Endothelial cell (in vitro differentiated cells): ENCODE results near the gene ROR2. TPM values are rescaled to one million over a fixed set of nuclear protein-coding genes. Genes with fewer than 3 reads are reported as not detected.

Experiments used
- DNase-seq: peaks from one replicate; pipeline ENCODE4 v3.0.0; 2021; ENCODE audit warnings: low spot score
- H3K27ac Mint-ChIP-seq: one replicate; pipeline ENCODE4 v1.8.0; 2021; ENCODE audit warnings: mixed read lengths, inconsistent platforms; ENCODE audit not compliant: unreplicated experiment
- H3K27me3 Mint-ChIP-seq: one replicate; pipeline ENCODE4 v1.8.0; 2021; ENCODE audit warnings: mild to moderate bottlenecking, moderate library complexity, mixed read lengths, inconsistent platforms; ENCODE audit not compliant: unreplicated experiment
- H3K36me3 Mint-ChIP-seq: one replicate; pipeline ENCODE4 v1.8.0; 2021; ENCODE audit warnings: mild to moderate bottlenecking, low read depth, mixed read lengths, inconsistent platforms; ENCODE audit not compliant: unreplicated experiment
- H3K4me1 Mint-ChIP-seq: one replicate; pipeline ENCODE4 v1.8.0; 2021; ENCODE audit warnings: mild to moderate bottlenecking, mixed read lengths, inconsistent platforms; ENCODE audit not compliant: unreplicated experiment
- H3K4me3 Mint-ChIP-seq: one replicate; pipeline ENCODE4 v1.8.0; 2021; ENCODE audit warnings: mild to moderate bottlenecking, mixed read lengths, inconsistent platforms; ENCODE audit not compliant: unreplicated experiment
- H3K9me3 Mint-ChIP-seq: one replicate; pipeline ENCODE4 v1.8.0; 2021; ENCODE audit warnings: mixed read lengths, inconsistent platforms; ENCODE audit not compliant: unreplicated experiment
- total RNA-seq: library from RNA; stranded (reverse); fragmentation: NEBNext Ultra II Directional; extraction: Animal tissue kit (Norgen Biotek cat#: 25700); gene quantifications from one replicate; pipeline ENCODE4 v1.2.1, GENCODE V29; 2021; ENCODE audit not compliant: unreplicated experiment
- TF ChIP-seq, protein P1 (sequence below): fragments of 200-600 bp; sonication (generic); IDR thresholded peaks from one replicate; pipeline ENCODE4 v1.5.0; 2021; ENCODE audit warnings: antibody characterized with exemption; ENCODE audit not compliant: unreplicated experiment

ROR2 gene
- total RNA-seq, 1 donor from 2014 or later: 3.5 TPM

DNA sequence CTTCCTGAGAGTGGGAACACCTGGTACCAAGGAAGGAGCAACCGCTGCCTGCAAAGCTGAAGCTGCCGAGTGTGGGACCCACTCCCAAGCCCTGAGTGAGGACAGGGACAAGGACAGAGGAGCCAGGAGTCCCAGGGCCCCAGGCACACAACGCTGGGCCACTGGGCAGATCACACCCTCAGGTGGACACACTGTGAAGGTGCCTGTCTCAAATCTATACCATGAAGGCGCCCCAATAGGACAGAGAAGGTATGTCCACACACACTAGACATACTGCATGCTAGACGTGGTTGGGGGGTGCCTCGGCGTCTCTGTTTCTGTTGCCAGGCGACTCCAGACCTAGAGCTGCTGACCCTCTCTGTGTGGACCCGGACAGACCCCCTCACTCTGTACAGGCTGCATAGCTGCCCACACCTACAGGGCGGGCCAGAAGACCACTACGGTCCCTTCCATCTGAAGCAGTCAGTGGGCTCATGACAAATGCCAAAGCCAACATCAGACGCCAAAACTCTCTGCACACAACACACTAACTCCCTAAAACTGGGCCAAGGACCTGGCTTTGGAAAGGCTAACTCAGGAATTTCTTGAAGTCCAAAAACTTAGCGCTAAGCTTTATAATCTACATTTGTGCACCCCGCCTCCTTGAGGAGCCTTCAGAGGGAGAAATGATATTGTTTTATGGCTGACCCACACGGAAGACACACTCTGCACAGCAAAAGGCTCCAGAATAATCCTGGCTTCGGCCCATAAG lies 60.7 kb downstream of the ROR2 start:
- no peak overlapping the region for H3K27ac Mint-ChIP-seq
- no peak overlapping the region for H3K4me3 Mint-ChIP-seq
- H3K9me3 Mint-ChIP-seq: no peaks in the 10 kb centered on the region
- no peak for DNase-seq
- peaks cover 10% of the 10 kb centered on the region for H3K4me1 Mint-ChIP-seq
- no peaks in the 10 kb centered on the region for H3K36me3 Mint-ChIP-seq
- TF ChIP-seq, protein P1, sequence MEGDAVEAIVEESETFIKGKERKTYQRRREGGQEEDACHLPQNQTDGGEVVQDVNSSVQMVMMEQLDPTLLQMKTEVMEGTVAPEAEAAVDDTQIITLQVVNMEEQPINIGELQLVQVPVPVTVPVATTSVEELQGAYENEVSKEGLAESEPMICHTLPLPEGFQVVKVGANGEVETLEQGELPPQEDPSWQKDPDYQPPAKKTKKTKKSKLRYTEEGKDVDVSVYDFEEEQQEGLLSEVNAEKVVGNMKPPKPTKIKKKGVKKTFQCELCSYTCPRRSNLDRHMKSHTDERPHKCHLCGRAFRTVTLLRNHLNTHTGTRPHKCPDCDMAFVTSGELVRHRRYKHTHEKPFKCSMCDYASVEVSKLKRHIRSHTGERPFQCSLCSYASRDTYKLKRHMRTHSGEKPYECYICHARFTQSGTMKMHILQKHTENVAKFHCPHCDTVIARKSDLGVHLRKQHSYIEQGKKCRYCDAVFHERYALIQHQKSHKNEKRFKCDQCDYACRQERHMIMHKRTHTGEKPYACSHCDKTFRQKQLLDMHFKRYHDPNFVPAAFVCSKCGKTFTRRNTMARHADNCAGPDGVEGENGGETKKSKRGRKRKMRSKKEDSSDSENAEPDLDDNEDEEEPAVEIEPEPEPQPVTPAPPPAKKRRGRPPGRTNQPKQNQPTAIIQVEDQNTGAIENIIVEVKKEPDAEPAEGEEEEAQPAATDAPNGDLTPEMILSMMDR: no peak
- peaks cover 3% of the 10 kb centered on the region for H3K27me3 Mint-ChIP-seq

DNA sequence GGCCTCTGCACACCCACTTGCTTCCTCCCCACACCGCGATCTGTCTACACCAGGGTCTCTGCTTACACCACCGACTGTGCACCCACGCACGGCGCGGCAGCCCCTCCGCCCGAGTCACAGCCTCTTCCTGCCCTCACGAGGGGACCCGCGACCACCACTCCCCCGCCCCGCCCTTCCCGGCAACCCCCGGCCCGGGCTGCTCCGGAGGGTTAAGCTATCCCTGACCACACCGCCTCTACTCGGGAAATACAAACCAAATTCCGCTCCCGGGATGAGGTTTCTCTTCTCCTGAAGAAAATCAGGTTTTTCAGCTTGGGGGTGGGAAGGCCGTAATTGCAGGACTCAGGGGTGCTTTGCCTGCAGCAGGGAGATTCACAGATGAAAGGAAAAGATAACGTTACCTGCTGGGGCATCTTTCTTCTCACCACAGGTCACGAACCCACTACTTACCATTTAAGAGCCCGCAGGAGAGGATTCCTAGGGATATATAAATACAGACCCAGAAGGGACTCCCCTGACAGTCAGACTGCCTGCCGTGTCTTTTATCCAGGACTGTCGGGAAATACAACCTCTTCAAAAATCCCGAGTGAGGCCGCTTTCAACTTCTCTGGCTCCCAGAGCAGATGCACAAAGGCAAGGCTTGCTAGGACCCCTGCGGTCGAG lies 63.5 kb downstream of the ROR2 start:
- H3K4me1 Mint-ChIP-seq: peaks cover 10% of the 10 kb centered on the region
- TF ChIP-seq, protein P1: no peak
- no peak overlapping the region for H3K4me3 Mint-ChIP-seq
- H3K27me3 Mint-ChIP-seq: peaks cover 3% of the 10 kb centered on the region
- H3K36me3 Mint-ChIP-seq: no peaks in the 10 kb centered on the region
- no peak overlapping the region for H3K27ac Mint-ChIP-seq
- DNase-seq: no peak
- H3K9me3 Mint-ChIP-seq: no peaks in the 10 kb centered on the region

DNA sequence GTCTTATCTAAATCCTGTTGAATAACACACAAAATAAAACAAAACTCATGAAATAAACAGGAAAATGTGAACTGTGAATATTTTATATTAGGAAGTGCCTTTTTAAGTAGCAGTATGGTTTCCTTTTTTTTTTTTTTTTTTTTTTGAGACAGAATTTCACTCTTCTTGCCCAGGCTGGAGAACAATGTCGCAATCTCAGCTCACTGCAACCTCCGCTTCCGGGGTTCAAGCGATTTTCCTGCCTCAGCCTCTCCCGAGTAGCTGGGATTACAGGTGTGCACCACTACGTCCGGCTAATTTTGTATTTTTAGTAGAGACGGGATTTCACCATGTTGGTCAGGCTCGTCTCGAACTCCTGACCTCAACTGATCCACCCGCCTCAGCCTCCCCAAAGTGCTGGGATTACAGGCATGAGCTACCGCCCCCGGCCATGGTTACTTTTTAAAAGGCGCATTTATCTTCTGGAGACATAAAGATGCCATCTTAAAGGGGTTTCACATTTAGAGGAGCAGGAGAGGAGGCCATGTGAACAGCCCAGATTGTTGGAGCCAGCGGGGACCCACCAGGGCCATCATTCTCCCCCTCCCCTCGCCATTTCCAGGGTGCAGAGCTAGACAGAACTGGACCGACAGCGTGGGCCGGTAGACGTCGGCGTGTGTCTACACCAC lies 64.1 kb downstream of the ROR2 start:
- no peak for DNase-seq
- no peaks in the 10 kb centered on the region for H3K9me3 Mint-ChIP-seq
- no peaks in the 10 kb centered on the region for H3K36me3 Mint-ChIP-seq
- TF ChIP-seq, protein P1: no peak
- H3K4me1 Mint-ChIP-seq: peaks cover 10% of the 10 kb centered on the region
- H3K27ac Mint-ChIP-seq: no peak overlapping the region
- no peak overlapping the region for H3K4me3 Mint-ChIP-seq
- peaks cover 3% of the 10 kb centered on the region for H3K27me3 Mint-ChIP-seq

DNA sequence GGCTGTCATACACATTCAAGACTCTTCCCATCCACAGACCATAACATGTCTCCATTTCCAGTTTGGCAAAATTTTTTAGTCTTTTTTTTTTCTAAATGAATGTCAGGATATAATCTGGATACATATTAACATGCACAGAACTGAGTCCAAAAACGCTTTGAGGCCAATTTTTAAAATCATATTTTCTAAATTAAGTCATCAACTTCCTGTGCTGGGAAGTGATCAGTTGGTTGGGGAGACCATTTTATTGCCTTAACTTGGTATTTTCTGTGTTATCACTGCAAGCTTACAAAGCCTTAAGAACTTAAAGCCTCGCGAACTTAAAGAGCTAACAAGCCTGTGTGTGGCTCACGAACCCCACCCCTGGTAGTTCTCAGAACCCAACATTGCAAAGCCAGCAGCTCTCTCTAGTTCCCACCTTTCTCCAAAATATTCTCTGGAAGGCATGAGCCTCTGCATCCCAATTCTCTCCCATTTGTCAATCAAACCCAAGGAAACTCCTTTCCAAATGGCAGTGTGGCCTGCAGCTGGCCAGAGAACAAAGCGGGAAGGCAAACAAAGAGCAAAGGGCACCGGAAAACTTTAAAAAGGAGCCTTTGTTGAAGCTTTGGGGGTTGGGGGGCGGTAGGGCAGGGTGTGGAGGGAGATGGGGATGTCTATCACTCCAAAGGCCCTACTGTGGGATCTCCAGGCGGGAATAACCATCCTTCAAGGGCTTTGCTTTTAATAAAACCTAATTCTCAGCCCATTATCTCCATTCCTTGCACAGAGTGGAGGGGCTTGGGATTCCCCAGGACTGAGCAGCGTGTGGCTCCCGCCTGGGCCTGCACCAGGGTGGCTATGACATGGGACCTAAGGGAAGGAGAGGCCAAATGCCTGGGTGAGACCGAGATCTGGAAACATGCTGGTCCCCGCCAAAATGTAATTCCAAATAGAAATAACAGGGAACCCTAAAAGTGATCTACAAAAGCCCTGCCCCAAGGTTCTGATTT lies 65.0 kb downstream of the ROR2 start:
- Mint-ChIP-seq H3K9me3 (no peaks in the 10 kb centered on the region), H3K27ac (peak overlapping the region; percentile 78), H3K4me3 (no peak overlapping the region), H3K4me1 (peaks cover 8% of the 10 kb centered on the region), H3K27me3 (peaks cover 3% of the 10 kb centered on the region), H3K36me3 (no peaks in the 10 kb centered on the region)
- no peak for DNase-seq
- TF ChIP-seq, protein P1: no peak
